HepG2 (cell line): ENCODE measurements around the gene THBS2. TPM values are rescaled to one million over a fixed set of nuclear protein-coding genes. Genes with fewer than 3 reads are reported as not detected.

Experiments
- ATAC-seq: fragments of 200-7000 bp; cut with Tn5 transposase; 3 replicates; pipeline ENCODE4 v1.9.1; 2020; ENCODE audit warnings: mild to moderate bottlenecking, moderate library complexity
- BruUV-seq: library from RNA; stranded (reverse); fragments of 400-500 nt; replicated peaks from 2 replicates; lab custom pipeline; 2021; lab: Mats Ljungman, UMichigan
- CTCF ChIA-PET: fragments of 300-600 bp; formaldehyde crosslinking; extraction: SDS; loops from one replicate; lab custom pipeline; 2021; ENCODE audit warnings: low total read pairs, inconsistent platforms, low intra/inter-chr PET ratio; lab: Yijun Ruan, JAX
- POLR2A ChIA-PET: fragments of 350-600 bp; sonication (Branson Sonifier 250); formaldehyde crosslinking; loops from one replicate; lab custom pipeline; 2020; ENCODE audit warnings: antibody characterized with exemption, inconsistent platforms; lab: Yijun Ruan, JAX
- DNase-seq: peaks from one replicate; pipeline ENCODE4 v3.0.0-alpha.2; 2015; ENCODE audit warnings: low spot score
- FAIRE-seq: peaks from 3 replicates; lab custom pipeline; 2011; peaks lifted over from hg19 to GRCh38; lab: Jason Lieb, UNC
- H2AFZ ChIP-seq: one replicate; pipeline ENCODE4 v1.6.1; 2011; ENCODE audit warnings: low read length, inconsistent platforms
- H3K27ac ChIP-seq: fragments of 300-600 bp; 3 replicates; pipeline ENCODE4 v1.8.0; 2011; ENCODE audit warnings: mixed run types, mild to moderate bottlenecking, mixed read lengths, low read length, inconsistent platforms; ENCODE audit not compliant: insufficient read depth; ENCODE audit errors: extremely low read length
- H3K27me3 ChIP-seq, 2 experiments: fragments of 200-600 bp in 1 of 2; 2 replicates in 1 of 2; 3 replicates in 1 of 2; pipeline versions ENCODE4 v1.6.0 to v1.8.0; 2011; ENCODE audit warnings: low read length in 2 of 2, mild to moderate bottlenecking in 2 of 2, moderate library complexity in 2 of 2, inconsistent platforms in 1 of 2; ENCODE audit not compliant: insufficient read depth in 2 of 2, control insufficient read depth in 1 of 2
- H3K36me3 ChIP-seq, 2 experiments: fragments of 200-600 bp in 1 of 2; replicated peaks in 1 of 2; 2 replicates in 1 of 2; 3 replicates in 1 of 2; pipeline versions ENCODE4 v1.5.1 to v1.8.0; 2011; ENCODE audit warnings: low read length in 2 of 2, inconsistent platforms in 1 of 2; ENCODE audit not compliant: insufficient read depth in 2 of 2, control insufficient read depth in 1 of 2
- H3K4me1 ChIP-seq: 2 replicates; pipeline ENCODE4 v1.5.1; 2012; ENCODE audit warnings: low read length, inconsistent platforms; ENCODE audit not compliant: insufficient read depth
- H3K4me2 ChIP-seq: 2 replicates; pipeline ENCODE4 v1.6.0; 2011; ENCODE audit warnings: low read depth, low read length, inconsistent platforms
- H3K4me3 ChIP-seq, 3 experiments: fragments of 200-600 bp in 1 of 3; sonication (generic), shearing (Covaris generic) in 1 of 3; replicated peaks in 1 of 3; 2 replicates each; pipeline ENCODE4 v1.5.1; 2011 to 2016; ENCODE audit warnings: low read length in 3 of 3, inconsistent platforms in 2 of 3, low read depth in 2 of 3, mild to moderate bottlenecking in 2 of 3, control low read depth in 1 of 3, mixed read lengths in 1 of 3; ENCODE audit not compliant: insufficient read depth in 1 of 3
- H3K79me2 ChIP-seq: one replicate; pipeline ENCODE4 v1.6.1; 2011; ENCODE audit warnings: low read length, inconsistent platforms; ENCODE audit not compliant: insufficient read depth
- H3K9ac ChIP-seq: 2 replicates; pipeline ENCODE4 v1.6.0; 2011; ENCODE audit warnings: mild to moderate bottlenecking, low read depth, low read length, inconsistent platforms; ENCODE audit not compliant: insufficient read depth
- H3K9me3 ChIP-seq: 2 replicates; pipeline ENCODE4 v1.5.1; 2012; ENCODE audit warnings: mild to moderate bottlenecking, low read length
- H4K20me1 ChIP-seq: 2 replicates; pipeline ENCODE4 v1.6.0; 2011; ENCODE audit warnings: inconsistent platforms, mild to moderate bottlenecking, low read length, moderate library complexity; ENCODE audit not compliant: insufficient read depth
- CC2D1A ChIP-seq: sonication (generic); formaldehyde crosslinking; IDR thresholded peaks from 2 replicates; pipeline ENCODE4 v1.8.1; 2023; ENCODE audit warnings: mild to moderate bottlenecking, missing genetic modification reagents
- MED8 ChIP-seq: sonication (generic); formaldehyde crosslinking; IDR thresholded peaks from 2 replicates; pipeline ENCODE4 v1.8.1; 2023; ENCODE audit warnings: mild to moderate bottlenecking, missing genetic modification reagents; ENCODE audit not compliant: insufficient replicate concordance
- MEIS1 ChIP-seq: sonication (generic); formaldehyde crosslinking; IDR thresholded peaks from 2 replicates; pipeline ENCODE4 v1.9.0; 2021; ENCODE audit warnings: mild to moderate bottlenecking, missing genetic modification reagents, moderate library complexity, borderline replicate concordance
- SMC3 ChIP-seq: IDR thresholded peaks from 2 replicates; pipeline ENCODE4 v1.6.1; 2011; ENCODE audit warnings: low read length, improper control_type of control experiment
- STAT6 ChIP-seq: sonication (generic); formaldehyde crosslinking; IDR thresholded peaks from 2 replicates; pipeline ENCODE4 v1.4.0; 2020; ENCODE audit warnings: missing genetic modification reagents, mild to moderate bottlenecking, borderline replicate concordance
- ZKSCAN8 ChIP-seq: IDR thresholded peaks from 2 replicates; pipeline ENCODE4 v1.6.1; 2016; ENCODE audit warnings: borderline replicate concordance, missing genetic modification reagents, missing compliant biosample characterization
- ZNF124 ChIP-seq: sonication (generic); formaldehyde crosslinking; IDR thresholded peaks from 2 replicates; pipeline ENCODE4 v1.4.0; 2020; ENCODE audit warnings: missing genetic modification reagents
- ZNF337 ChIP-seq: sonication (generic); formaldehyde crosslinking; IDR thresholded peaks from 2 replicates; pipeline ENCODE4 v1.5.1; 2020; ENCODE audit warnings: missing genetic modification reagents, low read depth, mild to moderate bottlenecking, borderline replicate concordance
- WGBS: methylation state at CpG from one replicate; pipeline ENCODE4 v1.1.6; 2017; ENCODE audit warnings: low lambda C conversion rate; 5-methylcytosine and 5-hydroxymethylcytosine counted together
- in situ Hi-C: cut with HindIII; loops from 2 replicates; pipeline ENCODE4 v1.10.0; 2017; ENCODE audit warnings: low pct_unique_long_range_greater_than_20kb; ENCODE audit not compliant: extremely low pct_ligation_motif_present
- intact Hi-C: fragments of 100-400 bp; cut with micrococcal nuclease; formaldehyde crosslinking; loops from one replicate; pipeline ENCODE4 v1.10.0; 2022; ENCODE audit not compliant: unreplicated experiment
- polyA plus RNA-seq, 8 experiments: library from polyadenylated mRNA; depleted of rRNA in 3 of 8; stranded (reverse) in 7 of 8; unstranded in 1 of 8; fragments of >200 nt; fragmentation: Illumina TruSeq in 4 of 8; extraction: Trizol in 4 of 8; gene quantifications; 2 replicates each; pipeline versions ENCODE4 v1.2.1 to v1.2.3, GENCODE V29; 2011 to 2016; ENCODE audit warnings: low read depth in 4 of 8, missing spikeins in 1 of 8, mixed read lengths in 1 of 8; ENCODE audit not compliant: insufficient read depth in 1 of 8
- total RNA-seq, 5 experiments: library from RNA; depleted of rRNA; stranded (reverse); fragments of >200 nt; fragmentation: Illumina TruSeq; extraction: Trizol; gene quantifications; 2 replicates each; pipeline ENCODE4 v1.2.3, GENCODE V29; 2016; ENCODE audit warnings: low read depth in 1 of 5
- TF ChIP-seq, protein P1 (sequence below): IDR thresholded peaks from 2 replicates; pipeline ENCODE4 v1.6.1; 2016; ENCODE audit warnings: low read depth

Gene THBS2
- total and polyA plus RNA-seq, 2 of the 13 experiments (the other 11 are each of a cell fraction or from before 2014, with no cell fraction given): 0.12 to 0.15 TPM

DNA sequence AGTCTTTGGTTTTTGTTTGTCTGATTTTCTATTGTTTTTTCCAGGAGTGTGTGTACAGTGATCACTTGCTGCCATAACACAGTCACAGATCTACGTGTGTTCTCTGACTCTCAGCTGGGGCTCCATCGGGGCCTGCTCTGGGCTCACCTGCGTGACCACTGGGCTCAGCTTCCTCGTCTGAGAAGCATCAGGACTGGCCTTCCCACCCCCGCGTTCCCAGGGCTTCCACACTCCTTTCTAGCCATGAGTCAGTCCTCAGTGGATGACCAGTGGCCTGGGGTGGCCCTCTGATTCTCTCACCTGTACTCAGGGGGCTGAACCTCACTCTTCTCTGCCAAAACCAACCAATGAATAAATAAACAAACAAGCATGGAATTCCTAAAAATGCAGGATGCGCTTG lies 14.5 kb downstream of the THBS2 start:
- no TSS peak for BruUV-seq

More for the DNA sequence above, 14.5 kb downstream of the THBS2 start:
- Histone ChIP-seq H3K4me3 (no peak overlapping the region), H4K20me1 (no peaks in the 10 kb centered on the region), H3K27me3 (peaks cover 6 to 50% of the 10 kb centered on the region in 2 experiments; a peak in 4 of 5 replicates), H2AFZ (no peak overlapping the region), H3K9me3 (peaks cover 1% of the 10 kb centered on the region), H3K36me3 (no peaks in the 10 kb centered on the region), H3K79me2 (no peaks in the 10 kb centered on the region), H3K4me1 (0 out of 2 replicates have a peak, but pooled peaks cover 7% of the 10 kb centered on the region), H3K9ac (no peak overlapping the region), H3K4me2 (no peak overlapping the region), H3K27ac (no peak overlapping the region)
- POLR2A ChIA-PET: no interaction called here
- CTCF ChIA-PET: no interaction called here
- no peak for ATAC-seq
- no peak for DNase-seq
- TF ChIP-seq, protein P1, sequence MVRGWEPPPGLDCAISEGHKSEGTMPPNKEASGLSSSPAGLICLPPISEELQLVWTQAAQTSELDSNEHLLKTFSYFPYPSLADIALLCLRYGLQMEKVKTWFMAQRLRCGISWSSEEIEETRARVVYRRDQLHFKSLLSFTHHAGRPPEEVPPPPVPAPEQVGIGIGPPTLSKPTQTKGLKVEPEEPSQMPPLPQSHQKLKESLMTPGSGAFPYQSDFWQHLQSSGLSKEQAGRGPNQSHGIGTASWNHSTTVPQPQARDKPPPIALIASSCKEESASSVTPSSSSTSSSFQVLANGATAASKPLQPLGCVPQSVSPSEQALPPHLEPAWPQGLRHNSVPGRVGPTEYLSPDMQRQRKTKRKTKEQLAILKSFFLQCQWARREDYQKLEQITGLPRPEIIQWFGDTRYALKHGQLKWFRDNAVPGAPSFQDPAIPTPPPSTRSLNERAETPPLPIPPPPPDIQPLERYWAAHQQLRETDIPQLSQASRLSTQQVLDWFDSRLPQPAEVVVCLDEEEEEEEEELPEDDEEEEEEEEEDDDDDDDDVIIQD: no peak
- no peak for TF ChIP-seq ZNF124
- TF ChIP-seq STAT6: no peak
- no peak for TF ChIP-seq ZNF337
- TF ChIP-seq ZKSCAN8 (CRISPR knock-in tag): no peak
- TF ChIP-seq MED8 (CRISPR knock-in tag): no peak
- TF ChIP-seq MEIS1 (CRISPR knock-in tag): no peak
- no peak for TF ChIP-seq SMC3
- TF ChIP-seq CC2D1A (CRISPR knock-in tag): no peak
- FAIRE-seq: no peak
- intact Hi-C loops: no loop called here
- WGBS: 3% methylated on average over 7 of the region's 7 CpGs
- in situ Hi-C loops: no loop called here
